A673 (cell line): ENCODE data around the gene GPR179.

ENCODE experiments used
- CTCF ChIP-seq: fragments of 300-800, 200-600 bp; sonication (generic); conservative IDR thresholded peaks from 2 replicates; pipeline ENCODE4 v1.5.1; 2017; ENCODE audit warnings: low read depth, mild to moderate bottlenecking, antibody characterized with exemption, low read length, moderate library complexity, mixed read lengths
- EZH2 ChIP-seq: fragments of 200-600 bp; sonication (generic); IDR thresholded peaks from 2 replicates; pipeline ENCODE4 v1.6.1; 2017; ENCODE audit warnings: borderline replicate concordance, low read depth, mild to moderate bottlenecking, mixed read lengths, antibody characterized with exemption, low read length; ENCODE audit not compliant: poor library complexity, severe bottlenecking

GRCh38 chr17:38330941-38331411, 12.8 kb downstream of the GPR179 start:
- no peak for TF ChIP-seq CTCF
- TF ChIP-seq EZH2 = no peak
